Measurements from ENCODE around the gene ZNRD2.

- TF ChIP-seq CTCF (IDR thresholded peaks at IDR 0.05) (no peak), ZFX (IDR thresholded peaks at IDR 0.05; ENCODE audit: borderline replicate concordance) (no peak)
These were observed 33.6 kb upstream of the ZNRD2 start for GRCh38 chr11:65536412-65537295.
